Liver (tissue), 9 donors: Measurements from ENCODE around the gene TMEM164. TPM values are rescaled to one million over a fixed set of nuclear protein-coding genes. Genes with fewer than 3 reads are reported as not detected.
"Not testable (repeated sequence)": the region's sequence is repeated elsewhere in the genome, so short reads cannot be mapped to it uniquely, and the experiment has no call there.

Source experiments
- DNase-seq: peaks from one replicate; pipeline ENCODE4 v3.0.0-alpha.2; 2017; ENCODE audit warnings: low spot score
- H3K27ac ChIP-seq, 2 donors: one replicate each; pipeline ENCODE4 v1.7.0; 2013; ENCODE audit warnings: inconsistent platforms in 2 of 2, low read length in 2 of 2, control low read depth in 1 of 2, low read depth in 1 of 2, mild to moderate bottlenecking in 1 of 2
- H3K27me3 ChIP-seq, 4 donors: one replicate each; pipeline versions ENCODE4 v1.6.1 to v1.7.0; 2013; ENCODE audit warnings: low read length in 3 of 4, inconsistent platforms in 1 of 4, mild to moderate bottlenecking in 1 of 4, moderate library complexity in 1 of 4; ENCODE audit not compliant: control insufficient read depth in 4 of 4, insufficient read depth in 4 of 4
- H3K36me3 ChIP-seq, 4 donors: one replicate each; pipeline versions ENCODE4 v1.6.1 to v1.7.0; 2013; ENCODE audit warnings: low read length in 3 of 4, mild to moderate bottlenecking in 3 of 4, low read depth in 1 of 4, moderate library complexity in 1 of 4; ENCODE audit not compliant: control insufficient read depth in 4 of 4, insufficient read depth in 3 of 4
- H3K4me1 ChIP-seq, 4 donors: one replicate each; pipeline versions ENCODE4 v1.6.1 to v1.7.0; 2013; ENCODE audit warnings: low read length in 3 of 4, mild to moderate bottlenecking in 3 of 4, moderate library complexity in 1 of 4; ENCODE audit not compliant: control insufficient read depth in 4 of 4, insufficient read depth in 4 of 4
- H3K4me3 ChIP-seq, 3 donors: one replicate each; pipeline versions ENCODE4 v1.6.1 to v1.7.0; 2013; ENCODE audit warnings: low read length in 3 of 3, control low read depth in 1 of 3, low read depth in 1 of 3, mild to moderate bottlenecking in 1 of 3
- H3K9ac ChIP-seq, 2 donors: one replicate each; pipeline ENCODE4 v1.7.0; 2013; ENCODE audit warnings: low read length in 2 of 2, mild to moderate bottlenecking in 2 of 2, moderate library complexity in 2 of 2, control low read depth in 1 of 2, low read depth in 1 of 2
- H3K9me3 ChIP-seq, 4 donors: one replicate each; pipeline versions ENCODE4 v1.6.1 to v1.7.0; 2013; ENCODE audit warnings: low read length in 3 of 4; ENCODE audit not compliant: control insufficient read depth in 4 of 4
- ATF3 ChIP-seq: IDR thresholded peaks from 2 replicates; pipeline ENCODE4 v1.6.1; 2016; ENCODE audit warnings: antibody characterized with exemption
- EGR1 ChIP-seq, 2 donors: IDR thresholded peaks; 2 replicates each; pipeline ENCODE4 v1.6.1; 2016 to 2018; ENCODE audit warnings: antibody characterized with exemption in 2 of 2, low read depth in 2 of 2
- FOXA1 ChIP-seq: IDR thresholded peaks from 2 replicates; pipeline ENCODE4 v1.6.1; 2016; ENCODE audit warnings: antibody characterized with exemption
- HNF4G ChIP-seq: IDR thresholded peaks from 2 replicates; pipeline ENCODE4 v1.6.1; 2016; ENCODE audit warnings: antibody characterized with exemption
- JUND ChIP-seq, 2 donors: IDR thresholded peaks; 2 replicates each; pipeline ENCODE4 v1.6.1; 2016; ENCODE audit warnings: antibody characterized with exemption in 2 of 2
- REST ChIP-seq: IDR thresholded peaks from 2 replicates; pipeline ENCODE4 v1.6.1; 2016; ENCODE audit warnings: antibody characterized with exemption, mild to moderate bottlenecking
- SP1 ChIP-seq: IDR thresholded peaks from 2 replicates; pipeline ENCODE4 v1.6.1; 2018; ENCODE audit warnings: antibody characterized with exemption, mild to moderate bottlenecking
- TAF1 ChIP-seq: conservative IDR thresholded peaks from 2 replicates; pipeline ENCODE4 v1.6.1; 2016; ENCODE audit warnings: antibody characterized with exemption, mild to moderate bottlenecking
- ZBTB33 ChIP-seq: IDR thresholded peaks from 2 replicates; pipeline ENCODE4 v1.6.1; 2016; ENCODE audit warnings: antibody characterized with exemption
- WGBS: extraction: QIAGEN DNeasy Blood & Tissue Kit; methylation state at CpG from one replicate; pipeline ENCODE4 v1.1.7; 2013; 5-methylcytosine and 5-hydroxymethylcytosine counted together
- polyA plus RNA-seq, 2 donors: library from polyadenylated mRNA; stranded (reverse) in 1 of 2; unstranded in 1 of 2; fragments of 200-250 nt in 1 of 2; fragments of >200 nt in 1 of 2; fragmentation: Nextera tagmentation in 1 of 2; extraction: Ambion mirVana in 1 of 2; gene quantifications; one replicate each; pipeline versions ENCODE4 v1.2.1 to v1.2.3, GENCODE V29; 2013 to 2015
- total RNA-seq, 2 donors: library from RNA; depleted of rRNA; stranded (reverse); fragments of >200 nt; gene quantifications; one replicate each; pipeline ENCODE4 v1.2.3, GENCODE V29; 2014
- donor health status: healthy.
- donor health status: healthy.
- donor health status: healthy.
- donor health status: healthy.
- donor health status: healthy.

Gene TMEM164
- total and polyA plus RNA-seq, 4 donors = 0.40 to 8.5 (median 2.9) TPM

GRCh38 chrX:109974906-109975655 lies 27.8 kb upstream of the TMEM164 start:
- no peak overlapping the region for H3K9ac ChIP-seq
- no peak overlapping the region for H3K27ac ChIP-seq
- WGBS = 85% methylated on average over 1 of the region's 1 CpG
- H3K9me3 ChIP-seq = no peaks in the 10 kb centered on the region
- TF ChIP-seq SP1 = no peak
- no peak for TF ChIP-seq ZBTB33
- no peak for TF ChIP-seq HNF4G
- no peak for TF ChIP-seq ATF3
- H3K4me1 ChIP-seq = no peaks in the 10 kb centered on the region
- no peak for DNase-seq
- H3K4me3 ChIP-seq = no peak overlapping the region
- H3K36me3 ChIP-seq = no peaks in the 10 kb centered on the region
- peaks cover 0 to 8% (median 0%) of the 10 kb centered on the region in 4 donors for H3K27me3 ChIP-seq

GRCh38 chrX:109985210-109985609 lies 17.7 kb upstream of the TMEM164 start:
- H3K9ac ChIP-seq, H3K4me3 ChIP-seq, DNase-seq, H3K27me3 ChIP-seq, H3K9me3 ChIP-seq, H3K27ac ChIP-seq, H3K4me1 ChIP-seq, H3K36me3 ChIP-seq: not testable (repeated sequence)
- WGBS = 77% methylated on average over 4 of the region's 4 CpGs

- no peaks in the 10 kb centered on the region for H3K4me1 ChIP-seq
- WGBS = 79% methylated on average over 2 of the region's 2 CpGs
- TF ChIP-seq REST = no peak
- no peak for TF ChIP-seq FOXA1
- TF ChIP-seq TAF1 = no peak
- TF ChIP-seq EGR1 (IDR thresholded peaks at IDR 0.05; ENCODE audit: low read depth in 2 of 2) = no peak
- TF ChIP-seq JUND (IDR thresholded peaks at IDR 0.05) = no peak
- no peak overlapping the region for H3K4me3 ChIP-seq
- no peaks in the 10 kb centered on the region for H3K27me3 ChIP-seq
- no peaks in the 10 kb centered on the region for H3K36me3 ChIP-seq
- H3K9me3 ChIP-seq = no peaks in the 10 kb centered on the region
- DNase-seq = no peak
- H3K9ac ChIP-seq = no peak overlapping the region
- no peak overlapping the region for H3K27ac ChIP-seq
These were observed 15.0 kb upstream of the TMEM164 start for GRCh38 chrX:109987884-109988283.
